ENCODE data around the gene CBX8. TPM values are rescaled to one million over a fixed set of nuclear protein-coding genes. Genes with fewer than 3 reads are reported as not detected.

CBX8 gene
- total and polyA plus RNA-seq, 10 donors, result 2.1 to 5.6 (median 3.4) TPM

DNA sequence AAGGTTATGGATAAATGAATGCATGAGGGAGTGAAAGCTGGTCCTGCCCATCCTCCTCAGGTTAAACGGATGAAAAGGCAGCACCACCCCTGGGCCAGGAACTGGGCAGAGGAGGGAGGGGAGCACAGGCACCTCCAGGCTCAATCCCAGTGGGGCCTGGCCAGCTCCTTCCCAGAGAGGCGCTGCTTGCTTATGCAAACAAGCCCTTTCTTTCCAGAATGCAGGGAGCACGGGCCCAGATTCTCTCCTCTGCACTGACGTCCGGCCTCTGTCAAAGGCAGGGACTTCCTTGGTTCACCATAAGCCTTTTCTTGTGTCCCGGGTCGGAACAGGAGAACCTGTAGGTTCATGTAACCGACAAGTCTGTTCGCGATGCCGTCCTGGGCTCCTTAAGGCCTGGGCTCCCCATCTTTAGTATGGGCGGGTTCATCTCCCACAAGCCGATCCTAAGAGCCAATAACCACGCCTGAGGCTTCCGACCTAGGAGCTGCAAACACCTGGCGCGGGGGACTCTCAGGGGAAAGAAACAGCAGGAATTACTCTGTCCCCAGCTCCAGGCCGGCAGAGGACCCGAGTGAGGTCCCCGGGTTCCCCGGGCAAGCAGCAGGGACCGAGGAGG lies 49.9 kb downstream of the CBX8 start:
- no peaks in the 10 kb centered on the region for H3K36me3 ChIP-seq
- H3K27ac ChIP-seq, result no peak overlapping the region
- TF ChIP-seq POLR2AphosphoS5 (IDR thresholded peaks at IDR 0.05) (no peak), POLR2A (IDR thresholded peaks at IDR 0.05) (no peak)
- TF ChIP-seq, protein P1, sequence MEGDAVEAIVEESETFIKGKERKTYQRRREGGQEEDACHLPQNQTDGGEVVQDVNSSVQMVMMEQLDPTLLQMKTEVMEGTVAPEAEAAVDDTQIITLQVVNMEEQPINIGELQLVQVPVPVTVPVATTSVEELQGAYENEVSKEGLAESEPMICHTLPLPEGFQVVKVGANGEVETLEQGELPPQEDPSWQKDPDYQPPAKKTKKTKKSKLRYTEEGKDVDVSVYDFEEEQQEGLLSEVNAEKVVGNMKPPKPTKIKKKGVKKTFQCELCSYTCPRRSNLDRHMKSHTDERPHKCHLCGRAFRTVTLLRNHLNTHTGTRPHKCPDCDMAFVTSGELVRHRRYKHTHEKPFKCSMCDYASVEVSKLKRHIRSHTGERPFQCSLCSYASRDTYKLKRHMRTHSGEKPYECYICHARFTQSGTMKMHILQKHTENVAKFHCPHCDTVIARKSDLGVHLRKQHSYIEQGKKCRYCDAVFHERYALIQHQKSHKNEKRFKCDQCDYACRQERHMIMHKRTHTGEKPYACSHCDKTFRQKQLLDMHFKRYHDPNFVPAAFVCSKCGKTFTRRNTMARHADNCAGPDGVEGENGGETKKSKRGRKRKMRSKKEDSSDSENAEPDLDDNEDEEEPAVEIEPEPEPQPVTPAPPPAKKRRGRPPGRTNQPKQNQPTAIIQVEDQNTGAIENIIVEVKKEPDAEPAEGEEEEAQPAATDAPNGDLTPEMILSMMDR (IDR thresholded peaks at IDR 0.05 in 8 of 11, conservative IDR thresholded peaks at IDR 0.05 in 3 of 11), result no peak
- peaks cover 5 to 88% (median 66%) of the 10 kb centered on the region in 7 donors for H3K27me3 ChIP-seq (replicated peaks in 1 of 7)
- intact Hi-C loops (cut with DNase I; ENCODE audit: low total_unique reads), result loop anchor here (10.0 kb wide), 1 partner anchor 88 kb away; the partner anchor contains the start of gene CBX4
- DNase-seq, result no peak
- H3K4me3 ChIP-seq, result peak overlapping the region in 1 of 8 donors; percentile 21
- peaks cover 0 to 37% (median 24%) of the 10 kb centered on the region in 6 donors for H3K4me1 ChIP-seq
- H3K9me3 ChIP-seq, result no peaks in the 10 kb centered on the region
- WGBS, 5 donors, result 33 to 45% (median 36%) methylated on average over 18 to 22 of the region's 22 CpGs

DNA sequence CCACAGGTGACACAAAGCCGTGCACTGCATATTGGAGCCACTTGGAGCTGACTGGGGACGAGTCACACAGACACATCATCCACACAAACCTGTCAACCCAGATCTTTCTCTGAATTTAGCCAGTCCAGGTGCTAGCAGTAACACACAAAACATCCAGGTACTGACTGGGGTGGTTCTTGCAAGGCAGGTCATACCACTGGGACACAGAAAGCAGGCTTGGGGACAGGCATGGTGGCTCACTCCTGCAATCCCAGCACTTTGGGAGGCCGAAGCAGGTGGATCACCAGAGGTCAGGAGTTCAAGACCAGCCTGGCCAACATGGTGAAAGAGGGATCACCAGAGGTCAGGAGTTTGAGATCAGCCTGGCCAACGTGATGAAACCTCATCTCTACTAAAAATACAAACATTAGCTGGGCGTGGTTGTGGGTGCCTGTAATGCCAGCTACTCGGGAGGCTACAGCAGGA lies 51.2 kb downstream of the CBX8 start:
- peaks cover 5 to 88% (median 64%) of the 10 kb centered on the region in 7 donors for H3K27me3 ChIP-seq (replicated peaks in 1 of 7)
- DNase-seq, result no peak
- no peaks in the 10 kb centered on the region for H3K36me3 ChIP-seq
- no peak overlapping the region for H3K27ac ChIP-seq
- TF ChIP-seq, protein P1 (IDR thresholded peaks at IDR 0.05 in 8 of 11, conservative IDR thresholded peaks at IDR 0.05 in 3 of 11), result no peak
- TF ChIP-seq POLR2A (IDR thresholded peaks at IDR 0.05), result no peak
- H3K9me3 ChIP-seq, result no peaks in the 10 kb centered on the region
- peak overlapping the region in 1 of 8 donors; percentile 32 for H3K4me3 ChIP-seq
- intact Hi-C loops (cut with DNase I; ENCODE audit: low total_unique reads), result loop anchor here (10.0 kb wide), 1 partner anchor 89 kb away; the partner anchor contains the start of gene CBX4
- 36 to 52% (median 45%) methylated on average over 5 to 6 of the region's 6 CpGs for WGBS, 5 donors
- peaks cover 3 to 43% (median 29%) of the 10 kb centered on the region in 6 donors for H3K4me1 ChIP-seq

DNA sequence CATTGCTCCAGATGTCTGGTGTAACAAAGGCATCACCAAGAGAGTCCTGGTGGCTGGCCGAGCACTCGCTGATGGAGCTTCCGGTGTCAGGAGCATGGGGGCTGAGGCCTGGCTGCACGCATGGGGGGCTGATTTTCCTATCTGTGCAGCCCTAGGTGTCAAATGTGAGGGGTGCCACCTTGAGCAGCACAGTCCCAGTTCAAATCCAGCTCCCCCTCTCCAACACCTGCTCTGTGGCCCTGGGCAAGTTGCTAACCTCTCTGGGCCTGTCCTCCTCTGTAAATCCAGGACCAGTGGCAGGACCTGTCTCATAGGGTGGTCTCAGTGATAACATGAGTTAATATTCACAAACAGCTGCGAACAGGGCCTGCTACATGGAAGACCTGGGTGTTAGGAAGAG lies 53.3 kb downstream of the CBX8 start:
- Histone ChIP-seq H3K27me3 (replicated peaks in 1 of 7) (peaks cover 5 to 88% (median 57%) of the 10 kb centered on the region in 7 donors), H3K36me3 (no peaks in the 10 kb centered on the region), H3K27ac (no peak overlapping the region), H3K4me3 (no peak overlapping the region), H3K4me1 (peaks cover 3 to 43% (median 29%) of the 10 kb centered on the region in 6 donors), H3K9me3 (no peaks in the 10 kb centered on the region)
- no peak for TF ChIP-seq POLR2AphosphoS5 (IDR thresholded peaks at IDR 0.05)
- TF ChIP-seq, protein P1 (IDR thresholded peaks at IDR 0.05 in 8 of 11, conservative IDR thresholded peaks at IDR 0.05 in 3 of 11), result no peak
- TF ChIP-seq POLR2A (IDR thresholded peaks at IDR 0.05), result no peak
- WGBS, 5 donors, result 90 to 99% (median 96%) methylated on average over 5 of the region's 5 CpGs
- intact Hi-C loops (cut with DNase I; ENCODE audit: low total_unique reads), result loop anchor here (10.0 kb wide), 1 partner anchor 91 kb away; the partner anchor contains the start of gene CBX4
- DNase-seq, result no peak

DNA sequence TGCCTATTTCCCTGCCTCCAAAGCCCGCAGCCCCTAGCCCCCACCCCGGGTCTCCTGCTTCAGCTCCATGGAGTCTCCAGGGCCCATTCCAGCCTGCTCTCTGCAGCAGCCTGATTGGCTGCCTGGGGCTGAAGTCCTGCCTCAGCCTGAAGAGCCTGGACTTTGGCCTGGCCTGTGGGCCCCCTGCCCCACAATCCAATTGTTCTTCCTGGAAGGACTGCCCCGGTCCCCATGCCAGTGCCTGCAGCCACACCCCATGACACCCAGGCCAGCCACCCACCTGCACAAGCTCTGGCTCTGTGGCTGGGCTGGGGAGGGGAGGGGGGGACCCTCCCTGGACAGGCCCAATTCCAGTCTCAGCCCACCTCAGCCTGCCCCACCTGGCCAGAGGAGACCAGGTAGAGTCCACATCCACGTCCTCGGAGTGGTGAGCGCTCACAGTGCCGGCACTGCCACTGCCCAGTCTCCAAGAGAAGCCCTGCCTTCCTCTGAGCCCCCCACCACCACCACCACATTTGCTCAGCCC lies 53.9 kb downstream of the CBX8 start:
- H3K27me3 ChIP-seq (replicated peaks in 1 of 7), result peaks cover 5 to 88% (median 51%) of the 10 kb centered on the region in 7 donors

More for the DNA sequence above, 53.9 kb downstream of the CBX8 start:
- intact Hi-C loops (cut with DNase I; ENCODE audit: low total_unique reads), result loop anchor here (10.0 kb wide), 1 partner anchor 92 kb away; the partner anchor contains the start of gene CBX4
- TF ChIP-seq, protein P1 (IDR thresholded peaks at IDR 0.05 in 8 of 11, conservative IDR thresholded peaks at IDR 0.05 in 3 of 11), result no peak
- TF ChIP-seq POLR2A (IDR thresholded peaks at IDR 0.05), result no peak
- Histone ChIP-seq H3K27ac (no peak overlapping the region), H3K4me3 (no peak overlapping the region), H3K9me3 (no peaks in the 10 kb centered on the region), H3K4me1 (peaks cover 3 to 38% (median 26%) of the 10 kb centered on the region in 6 donors), H3K36me3 (no peaks in the 10 kb centered on the region)
- no peak for DNase-seq
- 91 to 98% (median 95%) methylated on average over 4 to 7 of the region's 7 CpGs for WGBS, 5 donors

All from spleen (tissue), 11 donors.